Activated CD4-positive, alpha-beta T cell treated with anti-CD3 and anti-CD28 coated beads for 4 hours (primary cell): ENCODE measurements around the gene CSF2.

Experiments
- DNase-seq, 2 donors: peaks; one replicate each; pipeline ENCODE4 v3.0.0-alpha.2; 2020

The CSF2 gene

DNA sequence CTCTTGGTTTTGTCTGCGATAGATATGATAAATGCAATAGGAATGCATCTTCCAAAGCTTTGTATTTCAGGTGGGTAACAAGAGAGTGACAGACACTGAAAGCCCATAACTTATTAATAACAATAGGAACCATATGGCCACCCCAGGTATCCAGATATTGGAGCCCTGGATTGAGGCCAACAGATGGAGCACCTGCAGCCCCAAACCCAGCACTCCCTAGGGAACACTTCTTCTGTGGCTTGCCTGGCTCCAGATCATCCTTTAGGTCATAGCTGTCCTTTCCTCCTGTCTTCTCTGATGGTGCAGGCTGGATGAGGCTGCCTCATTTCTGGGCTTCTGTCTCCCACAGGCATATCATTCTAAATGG lies 18.2 kb upstream of the CSF2 start:
- DNase-seq: no peak

DNA sequence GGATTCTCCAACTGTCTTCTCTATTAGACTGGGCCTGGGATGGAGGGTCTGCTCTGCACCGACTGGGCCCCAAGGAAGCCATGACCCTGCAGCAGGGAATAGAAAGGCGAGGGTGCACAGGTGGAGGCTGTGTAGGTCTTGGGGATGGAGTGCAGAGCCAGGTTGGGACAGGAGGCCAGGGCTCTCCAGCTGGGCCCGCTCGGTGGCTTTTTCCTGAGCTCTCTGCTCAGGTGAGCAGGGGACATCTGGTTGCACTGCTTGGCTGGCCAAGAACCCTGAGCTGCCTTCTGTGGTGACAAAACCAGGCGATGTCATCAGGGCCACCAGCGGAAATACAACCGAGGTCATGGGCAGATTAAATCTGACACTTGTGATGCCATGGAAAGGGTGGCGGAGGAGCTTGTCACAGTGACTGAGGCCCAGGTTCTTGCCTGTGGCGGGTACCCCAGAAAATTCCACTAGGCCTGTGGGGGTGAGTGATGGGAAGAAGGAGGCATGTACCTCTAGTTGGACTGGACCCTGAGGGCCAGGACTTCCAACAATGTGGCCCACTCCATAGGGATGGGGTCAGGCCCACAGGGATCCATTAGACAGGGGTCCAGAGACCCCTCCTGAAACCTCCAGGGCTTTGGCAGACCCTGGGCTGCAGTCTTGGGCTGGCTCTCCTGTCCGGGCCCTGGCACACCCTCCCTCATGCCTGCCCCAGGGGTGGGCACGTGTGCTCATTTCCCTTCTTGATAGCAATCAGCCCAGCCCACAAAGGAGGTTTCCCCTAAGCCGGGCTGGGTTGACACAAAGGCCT lies 17.6 kb upstream of the CSF2 start:
- peak; percentile 51 to 57 for DNase-seq

DNA sequence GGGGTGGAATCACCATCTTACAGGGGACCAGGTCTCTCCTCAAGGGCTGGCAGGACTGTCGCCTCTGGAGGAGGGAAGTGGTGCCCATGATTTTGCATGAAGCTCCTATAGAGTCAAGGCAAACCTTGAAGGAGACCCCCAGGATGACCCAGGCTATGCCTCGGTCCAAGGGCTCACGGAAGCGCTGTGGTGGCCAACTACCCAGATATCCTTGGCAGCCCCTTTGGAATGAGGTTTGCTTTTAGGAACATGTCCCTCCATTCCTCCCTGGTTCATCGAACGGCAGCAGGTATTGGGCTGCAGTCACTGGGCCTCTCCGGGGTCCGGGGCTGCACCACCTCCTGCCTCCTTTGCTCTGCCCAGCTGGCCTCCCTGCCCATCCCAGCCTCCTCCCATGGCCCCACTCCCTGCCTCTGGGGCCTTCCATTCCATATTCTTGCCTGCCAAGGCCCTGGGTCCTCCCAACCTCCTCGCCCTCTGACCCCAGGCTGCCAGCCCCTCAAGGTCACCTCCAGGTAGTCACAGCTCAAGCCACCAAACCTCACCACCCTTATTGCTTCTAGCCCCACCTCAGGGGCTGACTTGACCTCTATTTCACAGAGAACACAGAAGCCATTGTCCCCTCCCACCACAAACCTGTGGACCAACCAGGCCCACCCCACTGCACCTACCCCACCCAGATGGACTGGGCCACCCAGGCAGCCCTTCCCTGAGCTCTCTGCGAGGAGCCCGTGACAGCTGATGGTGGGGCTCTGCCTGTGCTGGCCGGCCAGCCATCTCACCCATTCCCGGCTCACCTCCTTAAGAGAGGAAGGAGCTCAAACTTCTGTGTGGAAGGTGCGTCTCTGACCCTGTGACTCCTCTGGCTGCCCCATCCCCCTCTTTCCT lies 16.7 kb upstream of the CSF2 start:
- no peak for DNase-seq

DNA sequence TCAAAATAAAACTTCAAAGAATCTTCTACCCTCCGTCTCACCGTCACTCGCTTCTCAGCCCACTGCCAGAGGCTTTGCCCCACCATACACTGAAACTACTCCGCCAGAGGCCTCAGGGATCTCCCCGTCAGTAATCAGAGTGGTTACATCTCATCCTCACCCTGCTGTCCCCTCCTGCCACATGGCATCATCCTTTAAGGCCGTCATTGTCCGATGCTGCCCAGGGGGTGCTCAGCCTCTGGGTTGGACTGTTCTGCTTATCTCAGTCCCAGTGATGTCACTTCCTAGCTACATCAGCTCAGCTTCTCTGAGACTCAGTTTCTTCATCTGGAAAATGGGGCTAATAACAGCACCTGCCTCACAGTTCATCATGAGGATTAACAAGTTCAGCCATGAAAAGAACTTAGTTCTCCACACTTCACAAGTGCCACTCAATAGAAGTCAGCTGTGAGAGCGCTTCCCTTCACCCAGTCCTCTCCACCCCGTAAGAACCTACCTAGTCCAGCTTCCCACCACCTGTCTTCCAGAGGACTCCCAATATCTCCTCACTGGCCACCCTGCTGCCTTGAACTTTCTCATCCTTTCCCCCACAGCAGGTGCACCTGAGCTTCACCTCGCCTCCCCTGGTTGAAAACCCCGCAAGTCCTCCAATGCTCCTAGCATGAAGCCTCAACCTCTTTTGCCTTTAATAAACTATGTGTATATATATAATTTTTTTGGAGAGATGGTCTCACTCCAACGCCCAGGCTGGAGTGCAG lies 15.9 kb upstream of the CSF2 start:
- DNase-seq: no peak

DNA sequence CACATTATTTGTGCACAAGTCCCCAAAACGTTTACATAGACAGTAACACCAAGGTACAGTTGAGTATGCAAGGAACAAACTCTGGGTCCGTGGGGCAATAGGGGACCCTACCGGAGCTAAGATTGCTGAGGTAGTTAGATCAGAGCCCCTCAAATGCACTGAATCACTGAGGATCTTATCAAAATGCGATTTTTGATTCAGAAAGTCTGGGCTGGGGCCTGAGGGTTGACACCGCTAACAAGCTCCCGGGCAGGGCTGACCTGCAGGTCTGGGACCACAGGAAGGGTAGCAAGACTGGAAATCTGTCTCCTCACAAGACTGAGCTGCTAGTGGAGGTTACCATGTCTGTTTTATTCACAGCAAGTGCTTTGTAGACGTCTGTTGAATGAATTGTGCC lies 14.9 kb upstream of the CSF2 start:
- no peak for DNase-seq

DNA sequence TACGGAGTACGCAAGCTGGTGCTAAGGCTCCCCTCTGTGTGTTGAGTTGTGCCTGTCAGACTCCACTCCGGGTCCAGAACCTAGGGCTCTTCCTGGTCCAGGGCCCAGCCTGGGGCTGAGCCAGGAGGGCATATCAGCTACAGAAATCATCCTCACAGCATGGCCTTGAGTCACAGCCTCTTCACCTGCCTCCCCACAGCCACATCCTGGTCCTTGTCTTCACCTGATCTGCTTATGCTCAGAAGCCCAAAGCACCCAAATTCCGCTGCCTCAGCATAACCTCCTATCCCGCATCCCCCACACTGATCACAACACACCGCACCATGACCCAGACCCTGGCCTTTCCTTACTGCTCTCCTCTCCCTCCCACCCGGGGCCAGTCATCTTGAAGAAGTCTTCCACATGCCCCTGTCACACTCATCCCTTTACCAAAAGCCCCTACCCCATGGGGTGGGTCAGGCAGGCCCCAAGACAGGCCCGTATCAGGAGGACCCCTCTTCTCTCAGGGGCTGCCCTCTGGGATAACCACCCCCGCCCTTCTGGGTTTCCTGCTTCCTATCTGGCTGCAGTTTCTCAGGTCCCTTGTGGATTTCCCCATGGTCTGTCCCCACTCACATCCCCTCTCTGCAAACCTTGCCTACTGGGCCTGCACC lies 14.4 kb upstream of the CSF2 start:
- no peak for DNase-seq

DNA sequence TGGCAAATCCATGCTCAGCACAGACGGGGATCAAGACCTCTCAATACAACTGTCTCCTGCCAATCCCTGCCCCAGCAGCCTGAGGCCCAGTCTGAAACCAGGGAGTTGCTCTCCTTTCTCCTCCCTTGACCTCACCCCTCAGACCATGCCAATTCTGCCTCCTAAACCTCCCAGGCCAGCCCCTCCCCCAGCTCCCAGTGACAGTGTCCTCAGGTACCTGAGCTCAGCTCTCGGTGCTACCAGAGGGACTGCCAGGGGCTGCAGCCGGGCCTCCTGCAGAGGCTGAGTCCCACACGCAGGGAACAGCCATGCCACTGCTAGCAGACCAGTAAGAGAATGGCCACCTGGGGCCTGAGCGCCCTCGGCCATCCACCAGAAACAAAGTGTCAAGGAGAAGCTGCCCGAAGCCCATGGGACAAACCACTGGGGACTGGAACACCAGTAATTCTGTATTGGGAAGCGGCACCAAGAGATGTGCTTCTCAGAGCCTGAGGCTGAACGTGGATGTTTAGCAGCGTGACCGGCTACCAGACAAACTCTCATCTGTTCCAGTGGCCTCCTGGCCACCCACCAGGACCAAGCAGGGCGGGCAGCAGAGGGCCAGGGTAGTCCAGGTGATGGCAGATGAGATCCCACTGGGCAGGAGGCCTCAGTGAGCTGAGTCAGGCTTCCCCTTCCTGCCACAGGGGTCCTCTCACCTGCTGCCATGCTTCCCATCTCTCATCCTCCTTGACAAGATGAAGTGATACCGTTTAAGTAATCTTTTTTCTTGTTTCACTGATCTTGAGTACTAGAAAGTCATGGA lies 13.7 kb upstream of the CSF2 start:
- no peak for DNase-seq

DNA sequence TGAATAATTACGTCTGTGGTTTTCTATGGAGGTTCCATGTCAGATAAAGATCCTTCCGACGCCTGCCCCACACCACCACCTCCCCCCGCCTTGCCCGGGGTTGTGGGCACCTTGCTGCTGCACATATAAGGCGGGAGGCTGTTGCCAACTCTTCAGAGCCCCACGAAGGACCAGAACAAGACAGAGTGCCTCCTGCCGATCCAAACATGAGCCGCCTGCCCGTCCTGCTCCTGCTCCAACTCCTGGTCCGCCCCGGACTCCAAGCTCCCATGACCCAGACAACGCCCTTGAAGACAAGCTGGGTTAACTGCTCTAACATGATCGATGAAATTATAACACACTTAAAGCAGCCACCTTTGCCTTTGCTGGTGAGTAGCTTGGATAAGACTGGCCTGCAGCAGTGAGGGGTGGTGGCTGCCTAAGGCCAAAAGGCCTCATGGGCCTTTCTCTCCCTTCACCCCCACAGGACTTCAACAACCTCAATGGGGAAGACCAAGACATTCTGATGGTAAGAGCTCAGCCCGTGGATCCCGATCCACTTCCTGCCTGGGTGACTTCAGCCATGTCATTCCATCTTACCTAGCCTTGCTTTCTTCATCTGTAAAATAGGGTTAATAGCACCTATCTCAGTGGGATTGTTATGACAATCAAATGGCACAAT lies 13.0 kb upstream of the CSF2 start, which contains the start of gene IL3:
Gene IL3 (plus strand): TSS at position 155 of the 661 bp plus-strand sequence. CDS start 52 bp downstream, at position 207.
- no peak for DNase-seq

DNA sequence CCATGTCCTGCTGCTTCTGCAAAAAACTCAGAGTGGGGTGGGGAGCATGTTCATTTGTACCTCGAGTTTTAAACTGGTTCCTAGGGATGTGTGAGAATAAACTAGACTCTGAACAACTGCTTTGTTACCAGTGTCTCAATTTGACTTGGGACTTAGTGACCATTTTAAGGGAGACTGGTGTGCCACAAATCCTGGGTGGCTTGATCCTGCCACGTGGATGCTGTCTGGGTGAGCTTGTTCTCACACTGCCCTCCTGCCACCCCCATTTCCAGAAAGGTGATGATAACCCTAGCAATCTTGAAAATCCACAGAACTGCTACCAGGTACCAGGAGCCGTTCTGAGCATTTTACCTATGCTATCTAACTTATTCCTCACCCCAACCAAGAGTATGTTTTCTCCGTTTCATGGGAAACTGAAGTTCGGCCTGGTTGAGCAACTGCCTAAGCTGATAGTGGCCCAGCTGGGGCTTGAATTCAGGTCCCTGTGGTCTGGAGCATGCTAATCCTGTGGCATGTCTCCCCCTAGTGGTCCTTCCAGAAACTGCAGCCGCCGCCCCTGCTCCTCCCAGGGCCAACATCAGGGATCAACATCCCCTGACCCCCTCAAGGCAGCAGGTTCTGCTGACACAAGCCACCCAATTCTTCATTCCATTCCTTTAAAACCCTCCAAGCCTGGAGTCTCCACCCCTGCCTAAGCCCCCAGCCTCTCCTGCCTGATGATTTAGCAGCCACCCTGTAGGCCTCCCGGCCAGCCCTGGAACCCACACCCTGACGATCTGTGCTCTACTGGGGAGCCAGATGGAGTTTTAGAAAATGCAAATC lies 10.3 kb upstream of the CSF2 start:
- DNase-seq: peak; percentile 70 to 83

DNA sequence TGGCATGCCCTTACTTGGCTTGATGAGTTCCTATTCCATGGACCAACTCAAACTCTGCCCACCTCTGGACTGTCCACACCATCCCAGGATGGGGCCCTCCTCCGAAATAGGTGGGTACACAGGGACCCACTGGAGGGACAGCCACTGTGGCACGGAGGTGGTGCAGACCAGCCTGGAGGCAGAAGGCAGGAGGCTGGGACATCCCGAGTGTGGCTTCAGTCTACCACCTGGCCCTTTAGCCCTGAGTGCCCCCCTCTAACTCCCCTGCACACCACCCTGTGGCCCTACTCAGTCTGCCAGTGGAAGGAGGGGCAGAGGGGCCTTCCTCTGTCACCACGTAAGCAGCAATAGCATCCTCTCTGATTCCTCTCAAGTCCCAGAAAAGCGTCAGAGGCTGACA lies 9.4 kb upstream of the CSF2 start:
- no peak for DNase-seq

DNA sequence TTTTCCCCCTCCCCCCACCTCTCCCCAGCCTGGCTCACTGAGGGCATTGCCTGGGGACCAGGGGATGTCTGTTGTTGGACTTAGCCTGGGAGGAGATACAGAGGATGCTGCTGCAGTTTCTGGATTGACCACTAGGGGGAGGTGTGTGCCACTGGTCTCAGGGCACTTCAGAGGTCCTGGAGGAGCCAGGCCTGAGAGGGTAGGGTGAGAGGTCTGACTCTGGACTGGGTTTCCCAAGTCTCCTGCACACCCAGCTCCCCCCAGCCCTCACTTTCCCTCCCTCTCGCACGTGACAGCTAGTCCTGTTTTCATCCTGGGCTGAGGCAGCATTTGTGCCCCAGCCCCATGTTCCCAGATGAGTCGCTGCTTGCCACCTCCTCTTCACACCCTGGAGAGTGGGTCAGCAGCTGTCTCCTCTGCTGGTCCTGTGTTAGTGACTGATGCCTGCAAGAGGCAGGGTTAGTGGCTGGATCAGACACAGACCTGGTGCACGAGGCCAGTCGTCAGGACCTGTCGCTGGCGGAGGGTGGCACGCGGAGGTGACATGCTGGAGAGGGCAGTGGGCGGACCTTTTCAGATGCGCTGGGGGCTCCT lies 8.8 kb upstream of the CSF2 start:
- DNase-seq: peak; percentile 69 to 82

DNA sequence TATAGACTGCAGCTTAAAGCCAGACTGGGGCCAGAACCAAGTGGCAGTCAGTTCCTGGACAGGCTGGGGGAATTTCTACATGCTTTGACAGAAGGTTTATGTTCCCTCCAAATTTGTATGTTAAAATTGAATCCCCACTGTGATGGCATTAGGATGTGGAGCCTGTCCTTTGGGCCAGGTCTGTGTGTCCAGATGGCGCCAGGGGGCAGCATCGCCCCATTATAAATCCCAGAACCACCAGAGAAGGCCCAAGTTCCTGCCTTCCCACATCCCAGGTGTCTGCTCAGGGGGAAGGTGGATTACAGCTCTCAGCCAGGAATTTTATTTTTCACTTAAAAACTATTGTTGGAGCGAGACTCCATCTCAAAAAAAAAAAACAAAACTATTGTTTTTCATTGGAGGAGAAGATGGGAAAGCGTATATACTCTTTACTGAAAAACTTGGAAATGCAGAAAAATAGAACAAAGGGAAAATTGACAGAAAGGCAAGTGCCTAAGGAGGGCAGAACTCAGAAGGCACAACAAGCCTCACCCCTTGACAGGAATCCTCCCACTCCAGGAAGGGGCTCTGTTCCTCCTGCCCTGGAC lies 8.1 kb upstream of the CSF2 start:
- peak in 1 of 2 donors; percentile 40 for DNase-seq

DNA sequence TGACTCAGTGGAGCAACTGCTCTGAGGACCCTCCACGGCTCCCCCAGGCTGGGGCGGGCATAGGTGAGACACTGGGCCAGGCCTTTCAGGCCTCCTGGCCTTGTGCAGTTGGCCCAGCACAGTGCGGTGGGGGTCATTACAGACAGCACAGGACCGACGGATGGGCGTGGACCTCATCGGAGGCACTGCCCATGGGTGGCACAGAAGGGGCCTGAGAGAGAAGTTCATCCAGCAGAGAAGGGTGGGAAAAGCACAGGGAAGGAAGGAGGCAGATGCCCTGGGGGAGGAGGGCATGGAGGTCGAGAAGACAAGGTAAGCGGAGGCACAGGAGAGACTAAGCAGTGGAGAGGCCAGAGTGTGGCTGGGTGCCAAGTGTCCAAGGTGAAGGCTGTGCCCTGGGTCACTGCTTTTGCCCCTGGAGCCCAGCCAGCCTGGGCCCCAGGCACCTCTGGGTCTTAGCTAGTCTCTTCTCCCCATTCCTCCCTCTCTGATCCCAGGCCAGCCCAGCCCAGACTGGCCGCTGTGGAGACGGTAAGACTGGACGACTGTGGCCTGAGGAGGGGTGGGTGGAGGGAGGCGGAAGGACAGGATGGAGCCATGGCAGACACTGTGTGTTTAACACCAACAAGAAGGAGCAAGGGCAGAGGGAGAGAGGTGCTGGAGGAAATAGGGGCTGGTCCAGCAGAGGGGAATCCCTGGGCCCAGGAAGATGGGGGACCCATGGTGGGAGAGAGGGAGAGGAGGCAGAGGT lies 7.5 kb upstream of the CSF2 start:
- no peak for DNase-seq

DNA sequence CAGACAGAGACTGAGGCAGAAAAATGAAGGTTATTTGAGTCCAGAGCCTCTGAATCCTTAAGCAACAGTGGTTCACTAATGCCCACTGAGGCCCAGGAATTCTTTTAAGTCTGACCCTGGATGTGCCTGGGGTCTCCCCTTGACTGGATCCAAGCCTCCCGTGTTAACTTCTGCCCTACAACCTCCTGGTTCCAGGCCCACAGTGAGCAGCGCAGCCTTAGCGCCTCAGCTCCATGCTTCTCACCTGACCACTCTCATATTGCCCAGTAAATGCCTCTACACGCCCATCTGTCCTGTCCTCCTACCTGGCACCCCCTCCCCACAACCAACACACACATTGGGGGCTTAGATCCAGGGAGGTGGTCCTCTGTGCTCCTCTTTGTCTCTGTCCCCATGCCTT lies 6.7 kb upstream of the CSF2 start:
- no peak for DNase-seq

DNA sequence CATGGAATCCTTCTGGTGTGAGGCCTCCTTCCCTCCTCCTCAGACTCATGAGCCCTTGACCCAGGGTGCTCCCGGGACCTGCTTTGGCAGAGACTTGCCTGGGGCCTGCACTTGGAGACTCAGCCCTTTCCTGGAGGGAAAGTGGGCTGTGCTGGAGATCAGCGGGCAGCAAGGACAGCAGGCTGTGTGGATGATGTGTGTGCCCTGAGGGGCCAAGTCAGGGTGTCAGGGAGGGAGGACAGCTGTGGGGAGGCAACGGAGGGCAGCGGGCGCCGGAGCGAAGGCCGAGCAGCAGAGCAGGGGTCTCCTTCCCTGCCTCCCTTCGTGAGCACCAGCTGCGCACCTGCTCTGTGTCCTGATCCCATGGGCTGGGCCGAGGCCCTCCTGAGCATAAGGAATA lies 6.1 kb upstream of the CSF2 start:
- DNase-seq: no peak

DNA sequence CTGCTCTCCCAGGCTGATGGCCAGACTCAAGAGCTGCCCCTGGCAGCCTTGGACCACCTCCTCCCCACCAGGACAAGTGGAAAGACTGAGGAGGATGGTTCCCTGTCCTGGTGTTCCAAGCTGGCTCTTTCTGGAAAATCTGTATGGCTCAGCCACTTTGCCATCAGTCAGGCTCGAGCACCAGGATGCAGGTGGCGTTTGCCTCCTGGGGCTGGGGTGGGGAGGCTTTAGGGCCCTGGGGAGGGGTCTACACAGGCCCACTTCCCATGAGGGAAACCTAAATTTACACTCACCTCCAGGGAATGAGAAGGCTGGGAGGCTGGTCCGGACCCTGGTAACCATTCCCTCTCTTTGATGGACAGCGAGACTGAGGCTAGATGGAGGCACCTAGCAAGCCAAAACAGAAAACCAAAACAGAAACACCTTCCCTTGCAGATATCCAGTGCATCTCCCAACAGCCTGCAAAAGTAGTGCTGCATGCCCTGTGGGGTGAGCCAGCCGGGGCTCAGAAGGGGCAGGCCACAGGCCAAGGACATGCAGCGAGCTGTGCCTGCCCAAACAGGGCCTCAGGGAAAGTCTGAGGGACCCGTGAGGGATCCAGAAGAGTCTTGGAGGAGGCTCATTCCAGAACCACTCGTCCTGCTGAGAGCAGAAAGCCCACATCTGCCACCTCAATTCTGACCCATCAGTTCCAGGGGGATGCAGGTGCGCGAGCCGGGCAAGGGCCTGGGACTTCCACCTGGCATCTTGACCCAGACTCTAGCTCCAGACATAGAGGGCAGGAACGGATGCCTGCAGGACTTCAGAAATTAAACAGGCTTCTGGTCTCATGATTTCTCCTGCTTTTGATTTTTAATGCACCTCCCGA lies 5.4 kb upstream of the CSF2 start:
- no peak for DNase-seq

DNA sequence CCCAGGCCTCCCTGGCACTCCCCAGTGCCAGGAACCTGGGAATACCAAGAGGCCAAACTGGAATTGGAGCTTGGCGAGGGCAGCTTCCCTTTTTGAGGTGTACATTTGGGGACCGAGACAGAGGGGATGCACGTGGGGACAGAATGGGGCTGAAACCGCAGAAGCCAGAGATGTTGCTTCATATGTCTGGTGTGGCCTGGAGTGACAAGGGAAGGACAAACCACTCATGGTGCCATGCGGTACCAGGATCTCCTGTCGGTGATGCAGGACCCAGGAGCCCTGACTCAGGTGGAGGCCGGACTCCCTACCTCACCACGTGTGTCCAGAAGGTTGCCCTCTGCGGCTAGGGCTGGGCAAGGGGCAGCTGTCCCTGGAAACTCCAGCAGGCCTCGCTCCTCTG lies 4.0 kb upstream of the CSF2 start:
- no peak for DNase-seq

DNA sequence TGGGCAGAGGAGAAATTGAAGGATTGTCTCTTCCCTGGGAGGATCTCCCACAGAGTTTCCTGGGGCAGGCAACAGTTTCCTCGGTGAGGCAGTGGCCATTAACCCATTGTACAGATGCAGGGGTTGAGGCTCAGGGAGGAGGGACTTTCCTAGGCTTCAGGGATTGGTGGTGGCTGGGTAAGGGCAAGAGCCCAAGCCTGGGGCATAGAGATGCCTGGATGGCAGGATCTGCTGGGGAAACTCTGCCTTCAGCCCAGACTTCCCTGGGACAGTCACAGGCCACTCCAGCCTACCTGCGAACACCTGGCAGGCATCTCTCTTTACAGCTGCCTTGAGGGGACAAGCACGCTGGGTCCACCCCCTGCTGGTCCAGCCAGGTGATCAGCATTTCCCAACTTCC lies 3.6 kb upstream of the CSF2 start:
- DNase-seq: no peak
